LoVo (cell line): ENCODE measurements around the gene MAPKAP1.

Source experiments
- DNase-seq: peaks from one replicate; pipeline ENCODE4 v3.0.0-alpha.2; 2016; ENCODE audit warnings: low spot score

Gene MAPKAP1

DNA sequence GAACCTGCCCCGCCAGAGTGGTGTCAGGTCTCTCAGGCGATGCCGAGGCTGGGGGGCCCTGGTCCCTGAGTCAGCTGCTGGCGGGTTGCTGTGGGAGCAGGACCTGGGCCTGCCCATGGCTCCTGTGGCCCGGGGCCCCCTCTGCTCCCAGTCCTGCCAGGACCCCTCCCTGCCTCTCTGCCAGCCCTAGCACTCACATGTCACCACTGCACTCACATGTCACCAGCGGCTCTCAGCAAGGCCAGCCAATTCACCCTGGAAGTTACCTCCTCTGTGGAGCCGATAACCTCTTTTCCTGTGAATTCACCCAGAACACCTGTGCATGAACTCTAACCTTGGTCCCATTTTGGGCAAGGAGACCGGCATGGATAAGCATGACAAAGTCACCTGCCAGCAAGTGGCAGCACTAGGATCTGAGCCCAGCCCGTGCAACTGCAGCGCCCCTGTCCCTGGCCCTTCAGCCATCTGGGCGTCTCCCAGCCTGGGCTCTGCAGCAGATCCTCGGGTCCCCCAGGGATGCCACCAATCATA, 275.2 kb downstream of the MAPKAP1 start:
- DNase-seq: no peak

DNA sequence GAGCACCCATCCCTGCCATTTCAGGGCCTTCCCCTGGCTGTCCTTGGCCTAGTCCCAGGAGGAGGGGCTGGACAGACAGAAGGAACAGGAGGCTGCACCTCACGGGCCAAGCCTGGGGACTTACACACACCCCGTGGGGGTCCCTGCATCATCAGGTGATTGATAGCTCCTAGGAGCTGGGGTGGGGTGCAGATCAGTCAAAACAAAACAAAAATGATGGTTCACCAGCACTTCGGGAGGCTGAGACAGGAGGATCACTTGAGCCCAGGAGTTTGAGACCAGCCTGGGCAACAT, 276.0 kb downstream of the MAPKAP1 start:
- no peak for DNase-seq

DNA sequence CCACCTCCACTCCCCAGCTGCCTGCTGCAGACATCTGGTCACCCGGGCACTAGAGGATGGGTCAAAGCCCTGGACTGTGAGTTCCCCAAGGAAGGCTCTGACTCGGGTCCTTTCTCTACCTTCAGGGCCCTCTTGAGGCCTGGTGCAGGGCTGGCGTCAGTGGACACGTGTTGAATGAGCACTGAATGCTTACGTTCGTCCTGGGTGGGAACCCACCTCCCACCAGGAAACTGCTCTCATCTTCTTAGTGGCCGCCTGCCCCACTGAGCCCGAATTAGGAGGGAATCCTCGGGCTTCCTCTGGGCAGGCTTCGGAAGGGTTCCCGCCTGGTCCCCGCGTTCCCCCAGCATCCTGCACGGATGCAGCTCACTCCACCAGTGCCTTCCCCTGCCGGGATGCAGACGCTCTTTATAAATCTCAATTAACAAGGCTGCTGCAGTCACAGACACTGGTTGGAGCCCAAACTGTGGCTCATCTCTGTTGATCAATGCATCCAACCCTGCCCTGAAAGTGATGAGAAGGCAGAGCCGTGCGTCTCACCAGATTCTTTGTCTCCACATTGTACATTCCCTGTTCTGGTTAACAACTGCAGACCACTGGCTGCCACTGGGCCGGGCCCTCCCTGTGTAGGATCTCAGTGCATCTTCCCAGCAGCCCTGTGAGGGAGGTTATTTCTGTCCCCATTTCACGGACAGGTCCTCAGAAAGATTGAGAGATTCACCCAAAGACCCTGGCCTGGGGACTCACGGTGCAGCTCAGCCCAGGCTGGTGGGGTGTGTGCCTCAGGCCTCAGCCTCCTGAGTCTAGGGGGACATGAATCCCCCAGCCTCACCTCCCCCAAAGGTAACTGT, 276.6 kb downstream of the MAPKAP1 start:
- no peak for DNase-seq

DNA sequence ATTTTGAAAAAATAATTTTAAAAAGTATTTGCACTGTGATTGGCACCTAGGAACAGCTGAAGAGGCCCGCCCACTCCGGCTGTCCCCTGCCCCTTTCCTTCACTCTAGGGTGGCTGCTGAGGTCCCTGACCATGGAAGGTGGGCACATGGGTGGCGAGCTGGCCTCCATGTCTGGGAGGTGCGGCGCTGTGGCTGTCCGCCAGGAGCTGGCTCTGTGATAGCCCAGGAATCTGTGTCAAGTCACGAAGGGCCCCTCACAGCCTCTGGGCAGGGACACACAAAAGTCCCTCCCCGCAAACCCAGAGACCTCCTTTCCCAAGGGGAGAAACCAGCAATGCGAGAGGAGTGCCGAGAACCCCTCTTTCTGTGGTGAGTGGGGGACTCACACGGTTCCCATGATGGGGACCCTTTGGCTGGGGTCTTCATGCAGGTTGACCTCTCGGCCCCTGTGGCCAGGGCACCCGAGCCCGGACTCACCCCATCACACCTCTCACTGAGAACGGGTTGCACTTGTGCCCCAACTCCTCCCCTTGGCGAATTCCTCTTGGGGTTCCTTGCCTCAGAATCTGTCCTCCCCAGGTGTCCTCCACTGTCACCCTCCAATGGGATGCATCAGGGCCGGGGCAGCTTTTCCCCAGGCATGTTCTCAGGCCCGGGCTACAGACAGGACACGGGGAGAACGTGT, 277.4 kb downstream of the MAPKAP1 start:
- DNase-seq: no peak

- DNase-seq: no peak
Observed at GRCh38 chr9:125428902-125429467, 278.0 kb downstream of the MAPKAP1 start.

GRCh38 chr9:125428060-125428901, 278.7 kb downstream of the MAPKAP1 start:
- DNase-seq: no peak

DNA sequence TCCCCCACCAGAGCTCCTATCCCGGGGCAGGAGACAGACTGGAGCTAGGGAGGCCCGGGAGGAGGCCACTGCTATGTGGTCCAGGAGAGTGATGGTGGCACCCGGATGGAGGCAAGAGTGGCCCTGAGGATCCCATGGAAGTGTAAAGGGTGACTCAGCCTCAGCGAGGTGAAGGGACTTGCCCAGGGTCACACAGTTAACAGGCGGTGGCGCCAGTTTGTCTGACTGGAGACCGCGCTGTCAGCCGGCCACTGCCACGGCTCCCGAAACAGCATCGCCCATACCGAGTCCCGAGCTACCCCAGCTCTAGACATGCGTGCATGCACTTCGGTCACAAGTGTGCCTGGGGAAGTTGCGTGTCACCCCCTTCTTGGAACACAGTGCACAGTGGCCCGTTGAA, 279.5 kb downstream of the MAPKAP1 start:
- no peak for DNase-seq

DNA sequence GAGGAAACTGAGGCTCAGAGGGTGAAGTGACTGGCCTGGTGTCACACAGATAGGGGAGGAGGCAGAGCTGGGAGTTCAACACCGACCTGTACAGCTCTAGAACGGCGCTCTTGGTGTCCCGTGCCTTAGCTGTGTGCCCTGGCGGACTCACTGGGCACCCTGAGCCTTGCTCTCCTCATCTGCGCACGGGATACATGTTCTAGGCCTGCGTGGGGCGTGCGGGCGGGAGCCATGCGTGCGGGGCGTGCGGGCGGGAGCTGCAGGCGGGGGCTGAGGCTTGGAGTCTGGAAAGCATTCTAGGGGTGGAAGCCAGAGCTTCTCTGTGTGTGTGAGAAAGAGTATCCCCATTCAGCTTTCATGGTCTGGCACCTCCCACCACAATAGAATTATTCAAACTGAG, 280.1 kb downstream of the MAPKAP1 start:
- no peak for DNase-seq

- no peak for DNase-seq
Observed at GRCh38 chr9:125425901-125426515, 281.0 kb downstream of the MAPKAP1 start.

GRCh38 chr9:125425170-125425897, 281.7 kb downstream of the MAPKAP1 start:
- no peak for DNase-seq

- no peak for DNase-seq
Observed at GRCh38 chr9:125423964-125424363, 283.0 kb downstream of the MAPKAP1 start.

DNA sequence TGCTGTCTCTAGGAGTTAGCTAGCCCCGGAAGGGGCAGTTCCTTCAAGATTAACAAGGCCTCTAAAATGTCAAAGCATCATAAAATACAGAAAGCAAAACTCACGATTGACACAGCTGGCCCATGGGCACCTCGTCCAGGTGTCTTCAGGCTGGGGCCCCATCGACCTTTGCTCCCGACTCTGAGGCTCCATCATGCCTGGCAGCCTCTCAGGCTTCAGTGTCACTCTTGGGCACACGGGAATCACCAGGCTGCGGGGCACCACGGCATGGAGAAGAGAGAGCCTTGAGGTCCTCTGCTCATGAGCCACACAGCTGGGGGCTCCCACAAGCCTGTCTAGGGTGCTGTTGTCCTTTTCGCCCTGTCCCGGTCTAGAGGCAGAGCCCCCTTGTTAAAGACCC, 284.2 kb downstream of the MAPKAP1 start:
- DNase-seq: no peak

- DNase-seq: no peak
Observed at GRCh38 chr9:125421591-125422181, 285.3 kb downstream of the MAPKAP1 start.

- no peak for DNase-seq
Observed at GRCh38 chr9:125421166-125421565, 285.8 kb downstream of the MAPKAP1 start.

DNA sequence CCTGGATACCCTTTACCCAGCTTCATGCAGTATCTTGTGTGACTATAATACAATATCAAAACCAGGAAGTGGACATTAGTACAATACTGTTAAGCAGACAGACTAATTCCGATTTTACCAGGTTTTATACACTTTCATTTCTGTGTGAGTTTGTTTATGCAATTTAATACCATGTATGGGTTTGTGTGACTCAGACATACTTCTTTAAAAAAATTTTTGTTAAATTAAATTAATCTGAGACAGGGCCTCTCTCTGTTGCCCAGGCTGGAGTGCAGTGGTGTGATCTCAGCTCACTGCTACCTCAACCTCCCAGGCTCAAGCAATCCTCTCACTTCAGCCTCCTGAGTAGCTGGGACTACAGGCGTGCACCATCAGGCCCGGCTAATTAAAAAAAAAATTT, 288.6 kb downstream of the MAPKAP1 start:
- no peak for DNase-seq

DNA sequence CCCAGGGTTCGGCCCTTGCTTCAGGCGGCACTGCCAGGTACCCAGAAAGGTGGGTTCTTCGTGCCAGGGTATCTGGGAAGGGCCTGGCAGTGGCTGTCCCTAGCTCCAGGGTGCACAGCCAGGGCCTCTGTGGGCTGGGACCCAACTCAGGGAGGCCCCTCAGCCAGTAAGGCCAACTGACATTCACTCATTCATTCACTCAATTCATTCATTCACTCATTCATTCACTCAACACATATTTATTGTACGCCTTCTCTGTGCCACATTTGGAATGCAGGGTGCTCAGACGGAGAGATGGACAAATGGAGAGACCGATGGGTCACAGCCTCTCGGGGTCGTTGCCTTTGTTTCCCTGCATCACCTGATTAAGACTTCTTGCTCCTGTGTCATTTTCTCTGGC, 290.5 kb downstream of the MAPKAP1 start:
- no peak for DNase-seq

GRCh38 chr9:125415583-125416460, 291.2 kb downstream of the MAPKAP1 start:
- DNase-seq: no peak

DNA sequence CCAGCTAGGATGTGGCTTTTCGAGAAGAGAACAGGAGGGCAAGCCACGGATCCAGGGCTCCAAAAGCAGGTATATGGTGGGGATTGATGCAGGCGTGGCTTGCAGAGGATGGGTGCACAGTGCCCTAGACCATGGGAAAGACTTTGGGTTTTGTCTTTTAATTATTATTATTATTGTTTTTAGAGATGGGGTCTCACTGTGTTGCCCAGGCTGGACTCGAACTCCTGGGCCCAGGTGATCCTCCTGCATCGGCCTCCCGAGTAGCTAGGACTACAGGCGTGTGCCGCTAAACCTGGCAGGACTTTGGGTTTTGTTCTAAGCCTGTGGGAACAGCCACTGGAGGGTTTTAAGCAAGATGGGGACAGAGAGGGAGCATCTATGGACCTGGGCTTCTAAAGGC, 293.4 kb downstream of the MAPKAP1 start:
- DNase-seq: no peak

DNA sequence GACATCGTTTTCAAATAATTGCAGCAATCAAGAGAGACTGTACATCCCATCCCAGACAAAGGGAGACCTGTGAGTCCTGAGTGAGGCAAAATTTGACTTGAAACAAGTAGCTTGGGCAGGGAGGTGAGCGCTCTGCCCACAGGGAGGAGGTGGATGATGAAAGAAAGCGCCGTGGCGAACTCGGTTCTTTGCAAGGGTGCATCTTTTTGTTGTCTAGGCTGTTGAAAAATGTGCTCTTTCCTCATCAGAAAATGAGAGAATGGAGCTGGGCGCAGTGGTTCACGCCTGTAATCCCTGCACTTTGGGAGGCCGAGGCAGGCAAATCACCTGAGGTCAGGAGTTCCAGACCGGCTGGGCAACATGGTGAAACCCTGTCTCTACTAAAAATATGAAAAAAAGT, 294.8 kb downstream of the MAPKAP1 start:
- DNase-seq: no peak
